KMS-11 (cell line): ENCODE data around the gene ACADS.

Source experiments
- H2AFZ ChIP-seq: fragments of 200-600 bp; sonication (generic); 2 replicates; pipeline ENCODE4 v1.6.1; 2016; ENCODE audit warnings: antibody characterized with exemption, mixed run types, low read depth
- H3K27ac ChIP-seq: fragments of 200-600 bp; sonication (generic); 2 replicates; pipeline ENCODE4 v1.6.1; 2016; ENCODE audit warnings: mild to moderate bottlenecking, mixed run types
- H3K27me3 ChIP-seq: fragments of 200-600 bp; sonication (generic); 2 replicates; pipeline ENCODE4 v1.6.1; 2017; ENCODE audit warnings: mild to moderate bottlenecking, low read depth, mixed run types, moderate library complexity; ENCODE audit not compliant: insufficient read depth
- H3K36me3 ChIP-seq: fragments of 200-600 bp; sonication (generic); 2 replicates; pipeline ENCODE4 v1.6.1; 2017; ENCODE audit warnings: mild to moderate bottlenecking, mixed run types; ENCODE audit not compliant: insufficient read depth
- H3K4me1 ChIP-seq: fragments of 200-600 bp; sonication (generic); 2 replicates; pipeline ENCODE4 v1.6.1; 2016; ENCODE audit warnings: mild to moderate bottlenecking, low read depth, mixed run types; ENCODE audit not compliant: poor library complexity, severe bottlenecking
- H3K4me2 ChIP-seq: fragments of 200-600 bp; sonication (generic); 2 replicates; pipeline ENCODE4 v1.7.0; 2016; ENCODE audit warnings: mild to moderate bottlenecking, mixed run types
- H3K4me3 ChIP-seq: fragments of 200-600 bp; sonication (generic); IDR thresholded peaks from 2 replicates; pipeline ENCODE4 v1.6.1; 2017; ENCODE audit warnings: low read depth, low read length, mixed read lengths; ENCODE audit not compliant: insufficient read depth
- H3K79me2 ChIP-seq: fragments of 200-600 bp; sonication (generic); 2 replicates; pipeline ENCODE4 v1.6.1; 2016; ENCODE audit warnings: low read depth, mixed run types; ENCODE audit not compliant: insufficient read depth
- H3K9ac ChIP-seq: fragments of 200-600 bp; sonication (generic); 2 replicates; pipeline ENCODE4 v1.6.1; 2016; ENCODE audit warnings: mild to moderate bottlenecking, mixed run types
- H4K20me1 ChIP-seq: fragments of 200-600 bp; sonication (generic); 2 replicates; pipeline ENCODE4 v1.6.1; 2016; ENCODE audit warnings: mild to moderate bottlenecking, mixed run types; ENCODE audit not compliant: insufficient read depth
- CTCF ChIP-seq: fragments of 200-600 bp; sonication (generic); conservative IDR thresholded peaks from 2 replicates; pipeline ENCODE4 v1.6.1; 2017; ENCODE audit warnings: low read depth, mild to moderate bottlenecking, antibody characterized with exemption, low read length, moderate library complexity, mixed read lengths

Gene ACADS

GRCh38 chr12:120702637-120703036 lies 23.0 kb upstream of the ACADS start:
- Histone ChIP-seq H3K4me2 (no peak overlapping the region), H3K4me1 (no peaks in the 10 kb centered on the region), H3K9ac (no peak overlapping the region), H3K27ac (no peak overlapping the region), H3K36me3 (no peaks in the 10 kb centered on the region), H2AFZ (no peak overlapping the region), H3K79me2 (no peaks in the 10 kb centered on the region), H4K20me1 (no peaks in the 10 kb centered on the region), H3K27me3 (no peaks in the 10 kb centered on the region), H3K4me3 (no peak overlapping the region)
- no peak for TF ChIP-seq CTCF

GRCh38 chr12:120703311-120703942 lies 22.2 kb upstream of the ACADS start:
- Histone ChIP-seq H4K20me1 (no peaks in the 10 kb centered on the region), H3K4me2 (no peak overlapping the region), H2AFZ (no peak overlapping the region), H3K27me3 (no peaks in the 10 kb centered on the region), H3K9ac (no peak overlapping the region), H3K4me3 (no peak overlapping the region), H3K27ac (no peak overlapping the region), H3K79me2 (no peaks in the 10 kb centered on the region), H3K4me1 (no peaks in the 10 kb centered on the region), H3K36me3 (no peaks in the 10 kb centered on the region)
- TF ChIP-seq CTCF, result no peak

GRCh38 chr12:120705618-120706017 lies 20.0 kb upstream of the ACADS start:
- peaks cover 5% of the 10 kb centered on the region for H3K4me1 ChIP-seq
- H3K27ac ChIP-seq, result no peak overlapping the region
- no peaks in the 10 kb centered on the region for H3K27me3 ChIP-seq
- no peak overlapping the region for H3K9ac ChIP-seq
- H4K20me1 ChIP-seq, result no peaks in the 10 kb centered on the region
- H3K4me3 ChIP-seq, result no peak overlapping the region
- H3K79me2 ChIP-seq, result no peaks in the 10 kb centered on the region
- no peak overlapping the region for H2AFZ ChIP-seq
- TF ChIP-seq CTCF, result no peak
- no peak overlapping the region for H3K4me2 ChIP-seq
- H3K36me3 ChIP-seq, result no peaks in the 10 kb centered on the region

- Histone ChIP-seq H3K4me2 (no peak overlapping the region), H4K20me1 (no peaks in the 10 kb centered on the region)
Observed at GRCh38 chr12:120706029-120706428, 19.6 kb upstream of the ACADS start.

More at GRCh38 chr12:120706029-120706428, 19.6 kb upstream of the ACADS start:
- Histone ChIP-seq H3K9ac (no peak overlapping the region), H2AFZ (no peak overlapping the region), H3K27ac (no peak overlapping the region), H3K79me2 (no peaks in the 10 kb centered on the region), H3K4me3 (no peak overlapping the region), H3K36me3 (no peaks in the 10 kb centered on the region), H3K4me1 (peaks cover 5% of the 10 kb centered on the region), H3K27me3 (no peaks in the 10 kb centered on the region)
- no peak for TF ChIP-seq CTCF
